ENCODE measurements around the gene CEBPZOS. TPM values are rescaled to one million over a fixed set of nuclear protein-coding genes. Genes with fewer than 3 reads are reported as not detected.

CEBPZOS gene
- total RNA-seq, result 45.9 TPM

DNA sequence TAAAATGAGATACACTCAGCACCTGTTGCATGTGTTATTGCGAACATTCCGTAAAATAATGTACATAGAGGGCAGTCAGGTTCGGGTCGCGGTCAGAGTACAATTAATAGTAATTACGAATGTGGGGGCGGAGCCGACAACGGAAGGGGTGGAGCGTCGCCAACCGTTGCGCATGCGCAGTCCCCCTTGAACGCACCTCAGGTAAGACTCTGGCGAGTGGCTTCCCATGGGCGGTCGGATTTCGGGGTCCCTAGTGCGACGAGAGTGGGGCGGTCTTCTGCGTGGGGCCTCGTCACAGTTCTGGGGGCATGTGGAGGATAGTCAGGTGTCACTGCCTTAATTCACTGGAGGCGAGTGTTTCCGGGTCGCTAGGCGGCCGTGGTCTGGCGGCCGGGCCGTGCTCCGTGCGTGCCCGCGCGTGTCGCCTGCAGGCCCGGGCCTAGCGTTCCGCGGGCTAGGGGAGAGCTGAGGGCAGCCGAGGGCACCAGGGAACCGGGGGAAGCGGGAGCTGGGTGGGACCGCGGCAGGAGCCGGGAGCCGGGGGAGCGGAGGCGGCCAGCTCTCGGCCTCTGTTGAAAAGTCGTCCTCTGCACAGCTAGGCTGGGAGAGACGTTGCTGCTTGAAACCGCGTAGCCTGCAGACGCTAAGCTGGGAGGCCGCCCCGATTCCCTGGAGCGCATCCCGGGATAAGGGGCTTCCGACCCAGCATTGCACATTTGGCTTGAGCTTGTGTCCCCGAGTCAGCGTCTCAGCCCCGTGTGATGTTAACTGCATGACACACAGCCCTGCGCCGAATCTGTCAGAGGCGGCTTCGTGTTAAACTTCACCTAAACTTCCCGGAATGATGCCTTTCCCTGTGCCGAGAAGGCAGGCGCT is at the start of gene CEBPZOS:
Gene CEBPZOS, plus strand, starts transcription at position 177 of the 876 bp plus-strand sequence. CDS start 3,209 bp downstream, outside the sequence.
- peak; percentile 89 for DNase-seq (ENCODE audit: low spot score)

DNA sequence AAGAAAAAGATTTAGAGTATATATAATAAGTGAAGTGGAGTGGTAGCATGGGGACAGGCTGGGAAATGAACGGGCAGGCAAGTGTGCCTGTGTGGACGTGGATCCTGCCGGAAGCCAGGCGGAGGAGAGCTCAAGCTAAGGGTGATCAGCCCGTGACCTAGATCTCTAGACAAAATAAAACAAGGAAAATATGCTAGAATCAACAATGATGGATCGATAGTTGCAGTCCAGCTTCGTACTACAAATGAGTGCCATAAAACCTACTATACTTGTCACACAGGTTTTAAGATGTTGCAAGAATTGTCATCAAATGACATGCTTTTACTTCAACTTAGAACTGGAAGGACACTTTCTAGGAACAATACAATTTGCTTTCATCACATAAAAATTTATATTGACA is 48.0 kb upstream of the CEBPZOS start:
- peak; percentile 51 for DNase-seq (ENCODE audit: low spot score)

DNA sequence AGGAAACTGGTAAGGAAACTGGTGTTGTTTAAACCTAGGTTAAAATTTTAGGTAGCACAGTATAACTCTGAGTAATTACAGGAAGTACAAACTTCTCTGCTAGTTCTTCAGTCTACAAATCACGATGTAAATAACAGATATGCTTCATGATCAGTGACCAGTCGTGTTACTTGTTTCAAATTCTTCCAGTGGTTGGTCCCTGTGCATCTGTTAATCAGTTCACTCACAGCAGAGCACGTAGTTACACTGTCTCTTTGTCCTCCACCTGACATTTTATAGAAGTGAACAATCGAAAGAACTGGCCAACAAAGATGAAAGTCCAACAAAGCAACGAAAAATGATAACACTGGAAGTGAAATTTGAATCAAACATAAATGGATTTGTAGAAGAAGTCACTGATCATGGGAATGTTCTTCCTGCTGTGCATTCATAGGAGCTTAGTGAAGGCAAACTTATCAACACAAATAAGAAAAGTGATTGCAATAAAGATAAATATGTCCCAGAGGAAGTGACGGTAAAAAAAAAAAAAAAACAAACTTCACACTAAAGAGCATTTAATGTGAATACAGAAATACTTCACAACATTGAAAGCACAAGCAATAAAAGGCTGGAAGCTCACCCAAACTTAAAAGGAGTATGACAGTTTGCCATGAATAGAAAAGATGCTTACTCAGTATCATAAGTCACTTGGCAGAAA is 46.5 kb upstream of the CEBPZOS start:
- no peak for DNase-seq (ENCODE audit: low spot score)

DNA sequence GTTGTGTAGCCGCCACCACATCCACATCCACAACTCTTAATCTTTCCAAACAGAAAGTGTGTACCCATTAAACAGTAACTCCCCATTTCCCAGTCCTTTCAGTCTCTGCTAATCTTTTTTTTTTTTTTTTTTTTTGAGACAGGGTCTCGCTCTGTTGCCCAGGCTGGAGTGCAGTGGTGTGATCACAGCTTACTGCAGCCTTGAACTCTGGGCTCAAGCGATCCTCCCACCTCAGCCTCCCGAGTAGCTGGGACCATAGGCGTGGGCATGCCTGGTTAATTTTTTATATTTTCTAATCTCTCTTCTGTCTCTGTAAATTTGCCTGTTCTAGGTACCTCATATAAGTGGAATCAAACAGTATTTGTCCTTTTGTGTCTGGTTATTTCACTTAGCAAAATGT is 43.1 kb upstream of the CEBPZOS start:
- no peak for DNase-seq (ENCODE audit: low spot score)

DNA sequence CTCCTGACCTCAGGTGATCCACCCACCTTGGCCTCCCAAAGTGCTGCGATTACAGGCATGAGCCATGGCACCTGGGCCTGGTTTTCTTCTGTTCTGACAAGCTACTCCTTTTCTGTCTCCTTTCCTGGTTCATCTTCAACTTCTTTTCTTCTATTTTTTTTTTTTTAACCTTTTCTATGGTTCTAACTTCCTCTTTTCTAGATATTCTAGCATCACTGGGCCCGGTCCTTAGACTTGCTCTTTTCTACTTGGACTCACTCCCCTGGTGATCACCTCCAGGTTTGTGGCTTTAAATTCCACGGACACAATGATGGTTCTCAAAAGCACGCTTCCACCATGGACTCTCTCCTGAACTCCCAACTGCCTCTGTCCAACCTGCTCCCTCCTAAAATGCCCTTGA is 41.5 kb upstream of the CEBPZOS start:
- no peak for DNase-seq (ENCODE audit: low spot score)

DNA sequence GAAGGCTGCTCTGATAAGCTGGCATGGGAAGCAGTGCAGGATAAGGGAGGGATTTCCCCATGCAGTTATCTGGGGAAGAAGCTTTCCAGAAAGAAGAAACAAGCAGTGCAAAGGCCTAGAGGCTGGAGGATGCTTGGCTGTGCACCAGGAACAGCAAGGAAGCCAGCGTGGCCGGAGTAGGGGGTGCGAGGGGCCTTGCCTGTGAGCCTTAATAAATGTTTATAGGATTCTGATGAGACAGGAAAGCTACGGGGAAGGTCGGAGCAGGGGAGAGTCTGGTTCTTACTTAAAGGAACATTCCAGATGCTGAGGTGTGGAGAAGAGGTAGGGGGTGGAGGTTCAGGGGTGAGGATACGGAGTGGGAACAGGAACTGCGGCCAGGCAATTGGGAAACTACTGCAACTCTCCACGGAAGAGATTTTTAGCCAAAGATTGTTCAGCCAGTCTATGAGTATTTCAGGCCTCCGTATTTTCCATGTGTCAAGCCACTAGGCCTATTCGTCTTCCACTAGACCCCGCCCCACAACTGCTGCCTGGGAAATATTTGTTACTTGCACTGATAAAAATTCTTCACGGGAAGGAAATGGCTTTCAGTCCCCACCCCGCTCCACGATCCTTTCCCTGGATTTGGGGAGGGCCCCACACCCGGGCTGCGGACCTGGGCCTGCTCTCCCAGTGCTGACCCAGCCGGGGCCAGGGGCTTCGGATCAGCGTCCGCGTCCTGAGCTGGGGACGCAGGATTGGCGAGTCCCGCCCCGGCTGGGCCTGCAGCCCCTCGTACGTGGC is 40.0 kb upstream of the CEBPZOS start:
- peak; percentile 21 for DNase-seq (ENCODE audit: low spot score)

DNA sequence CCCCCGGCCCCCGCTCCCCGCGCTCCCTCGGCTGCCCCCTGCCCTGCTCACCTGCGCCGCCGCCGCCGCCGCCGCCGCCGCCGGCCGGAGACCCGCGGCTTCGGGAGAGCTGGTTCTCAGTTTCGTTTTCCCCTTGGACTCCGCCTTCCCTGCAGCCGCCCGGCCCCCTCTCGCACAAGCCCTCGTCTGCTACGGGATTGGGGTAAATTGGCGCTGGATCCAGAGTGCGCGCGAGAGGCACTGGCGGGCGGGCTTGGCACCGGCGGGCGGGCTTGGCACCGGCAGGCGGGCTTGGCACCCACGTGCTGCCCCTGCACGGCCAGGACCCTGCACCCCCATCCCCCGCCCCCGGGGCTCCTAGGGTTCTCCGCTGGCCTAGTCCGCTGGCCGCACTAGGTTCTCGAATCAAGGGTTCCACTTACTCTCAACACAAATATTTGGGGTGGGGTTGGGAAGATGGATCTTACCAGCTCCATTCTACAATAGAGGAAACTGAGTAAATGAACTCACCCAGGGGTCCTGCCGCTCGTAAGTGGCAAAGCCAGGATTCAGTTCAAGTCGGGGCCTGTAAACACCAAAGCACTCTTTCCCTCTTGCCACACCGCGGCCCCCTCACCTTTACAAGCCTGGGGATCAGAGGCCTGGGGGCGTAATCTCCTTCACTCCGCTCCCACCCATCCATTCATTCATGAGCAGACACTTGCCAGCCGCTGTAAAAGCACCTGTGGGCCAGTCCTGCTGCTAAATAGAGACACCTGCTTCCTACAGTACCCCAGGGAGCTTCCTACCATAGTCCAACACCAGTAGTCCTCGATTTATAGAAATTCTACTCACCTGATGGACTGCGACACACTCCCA is 39.2 kb upstream of the CEBPZOS start, which contains the start of gene EIF2AK2:
Gene EIF2AK2, minus strand, starts transcription at position 124 of the 858 bp plus-strand sequence. CDS start 9,174 bp downstream, outside the sequence.
- peak; percentile 82 for DNase-seq (ENCODE audit: low spot score)

DNA sequence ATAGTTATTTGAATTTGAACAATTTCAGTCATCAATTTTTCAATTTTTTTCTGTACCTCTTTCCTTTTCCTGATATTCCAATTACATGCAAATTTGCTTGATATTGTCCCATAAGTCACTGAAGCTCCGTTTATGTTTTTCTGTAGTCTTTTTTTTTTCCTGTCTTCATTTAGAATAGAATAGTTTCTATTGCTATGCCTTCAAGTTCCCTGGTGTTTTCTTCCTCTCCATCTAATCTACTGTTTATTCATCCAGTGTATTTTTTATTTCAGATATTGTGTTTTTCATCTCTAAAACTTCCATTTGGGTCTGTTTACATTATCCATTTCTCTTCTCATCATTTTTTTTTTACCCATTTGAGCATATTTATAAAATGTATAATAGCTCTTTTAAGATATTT is 31.5 kb upstream of the CEBPZOS start:
- no peak for DNase-seq (ENCODE audit: low spot score)

DNA sequence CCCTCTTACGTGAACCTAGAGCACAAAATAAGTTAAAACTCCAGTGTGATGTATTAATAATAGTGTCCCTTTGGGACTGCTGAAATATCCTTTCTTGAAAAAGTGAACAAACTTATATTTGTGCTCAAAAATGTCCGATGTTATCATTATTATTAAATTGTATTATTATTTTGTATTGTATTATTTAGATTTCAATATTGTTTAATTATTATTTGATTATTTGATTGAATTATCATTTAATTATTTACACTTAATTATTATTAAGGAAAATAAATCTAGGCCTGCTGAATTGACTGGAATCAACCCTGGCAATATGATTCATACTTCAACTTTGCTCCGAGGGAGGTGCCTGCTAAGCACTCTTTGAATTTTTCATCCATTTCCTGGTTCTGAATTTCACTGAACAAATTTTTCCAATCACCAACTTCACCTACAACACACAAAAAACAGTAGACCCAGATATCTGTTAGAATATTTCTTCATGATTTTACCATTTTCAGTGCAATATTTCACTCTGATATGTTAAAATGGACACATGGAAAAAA is 28.6 kb upstream of the CEBPZOS start:
- no peak for DNase-seq (ENCODE audit: low spot score)

DNA sequence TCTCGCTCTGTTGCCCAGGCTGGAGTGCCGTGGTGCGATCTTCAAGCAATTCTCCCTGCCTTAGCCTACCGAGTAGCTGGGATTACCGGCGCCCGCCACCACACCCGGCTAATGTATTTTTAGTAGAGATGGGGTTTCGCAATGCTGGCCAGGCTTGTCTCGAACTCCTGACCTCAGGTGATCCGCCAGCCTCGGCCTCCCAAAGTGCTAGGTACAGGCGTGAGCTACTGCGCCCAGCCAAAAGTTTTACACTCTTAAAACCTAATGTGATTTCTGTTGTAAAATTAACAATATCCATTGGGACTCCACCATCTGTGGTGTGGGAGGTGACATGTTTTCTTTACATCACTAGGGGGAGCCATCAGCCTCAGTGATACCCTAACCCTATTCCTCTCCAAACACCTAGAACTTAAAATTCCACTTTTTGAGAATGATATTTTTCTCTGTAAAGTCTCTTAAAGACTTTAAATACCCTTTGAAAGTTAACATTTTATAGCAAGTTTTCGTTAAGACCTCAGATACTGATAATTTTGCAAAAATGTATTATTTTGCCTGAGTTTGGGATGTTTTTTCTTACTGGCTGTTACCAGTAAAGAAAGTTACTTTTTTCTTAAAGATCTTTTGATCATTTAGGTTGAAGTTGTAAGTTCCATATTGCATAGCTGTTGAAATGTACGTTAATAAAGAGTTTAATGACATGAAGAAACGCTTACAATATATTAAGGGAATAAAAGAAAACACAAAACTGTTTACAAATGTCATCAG is 27.9 kb upstream of the CEBPZOS start:
- no peak for DNase-seq (ENCODE audit: low spot score)

DNA sequence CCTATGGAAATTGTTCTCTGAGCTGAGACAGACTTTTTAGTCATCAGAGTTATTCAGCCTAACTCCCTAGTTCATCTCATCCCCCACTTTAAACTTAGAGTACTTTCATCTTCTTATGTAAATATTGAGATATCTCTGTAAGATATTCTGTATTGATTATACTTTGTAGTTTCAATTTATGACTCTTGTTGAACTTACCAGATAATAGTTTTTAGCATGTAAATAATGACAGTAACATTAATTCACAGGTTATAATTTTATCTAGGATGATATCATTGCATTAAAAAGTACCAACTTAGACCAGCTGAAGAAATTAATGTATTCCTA is 24.7 kb upstream of the CEBPZOS start:
- no peak for DNase-seq (ENCODE audit: low spot score)

DNA sequence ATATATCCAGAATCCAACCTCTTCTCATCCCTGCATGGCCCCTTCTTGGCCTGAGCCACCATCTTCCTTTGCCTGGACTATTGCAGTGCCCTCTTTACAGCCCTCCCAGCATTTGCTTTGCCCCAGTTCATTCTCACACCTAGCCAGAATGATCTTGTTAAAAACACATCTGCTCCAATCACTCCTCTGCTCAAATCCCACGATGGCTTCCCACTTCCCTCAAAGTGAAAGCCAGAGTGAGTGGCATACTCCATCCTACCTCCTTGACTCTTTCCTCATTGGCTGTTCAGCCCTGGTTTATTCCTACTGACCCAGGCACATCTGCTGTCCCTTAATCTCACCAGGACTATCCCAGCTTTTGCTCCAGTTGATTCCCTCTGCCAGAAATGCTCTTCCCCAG is 22.6 kb upstream of the CEBPZOS start:
- no peak for DNase-seq (ENCODE audit: low spot score)

DNA sequence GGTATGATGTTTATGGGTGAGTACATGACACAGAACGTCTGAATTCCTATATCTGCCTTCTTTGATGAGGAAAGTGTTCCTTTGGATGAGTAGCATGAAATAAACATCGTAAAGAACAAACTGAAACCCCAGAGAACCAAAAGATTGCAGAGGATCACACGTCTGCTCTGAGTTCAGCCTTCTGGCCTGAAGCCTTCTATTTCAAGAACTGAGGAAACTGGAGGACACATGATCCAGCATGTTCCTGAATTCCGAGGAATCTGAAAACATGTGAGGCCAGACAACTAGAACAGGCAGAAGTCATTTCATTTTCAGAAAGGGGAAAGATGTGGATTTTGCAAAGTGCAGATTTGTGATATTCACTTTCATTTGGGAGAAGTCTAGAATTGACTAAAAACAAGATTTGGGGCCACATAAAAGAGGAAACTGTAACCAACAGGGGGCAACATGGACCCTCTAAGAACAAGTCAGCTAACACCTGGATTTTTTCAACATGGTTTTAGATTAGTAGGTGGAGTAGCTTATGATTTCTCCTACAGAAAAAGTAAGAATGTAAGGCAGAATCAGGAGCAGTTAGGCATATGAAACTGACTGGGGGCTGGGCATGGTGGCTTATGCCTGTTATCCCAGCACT is 16.2 kb upstream of the CEBPZOS start:
- DNase-seq (ENCODE audit: low spot score), result no peak

DNA sequence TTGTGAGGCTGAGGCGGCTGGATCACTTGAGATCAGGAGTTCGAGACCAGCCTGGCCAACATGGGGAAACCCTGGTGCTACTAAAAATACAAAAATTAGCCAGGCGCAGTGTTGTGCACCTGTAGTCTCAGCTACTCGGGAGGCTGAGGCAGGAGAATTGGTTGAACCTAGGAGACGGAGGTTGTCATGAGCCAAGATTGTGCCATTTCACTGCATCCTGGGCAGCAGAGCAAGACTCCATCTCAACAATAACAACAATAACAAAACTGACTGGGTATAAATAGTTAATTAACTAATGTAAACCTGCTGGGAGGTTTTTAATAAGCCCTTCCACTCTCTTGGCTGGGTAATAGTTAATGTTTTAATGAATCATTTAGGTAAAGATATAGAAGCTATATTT is 15.7 kb upstream of the CEBPZOS start:
- DNase-seq (ENCODE audit: low spot score), result no peak

DNA sequence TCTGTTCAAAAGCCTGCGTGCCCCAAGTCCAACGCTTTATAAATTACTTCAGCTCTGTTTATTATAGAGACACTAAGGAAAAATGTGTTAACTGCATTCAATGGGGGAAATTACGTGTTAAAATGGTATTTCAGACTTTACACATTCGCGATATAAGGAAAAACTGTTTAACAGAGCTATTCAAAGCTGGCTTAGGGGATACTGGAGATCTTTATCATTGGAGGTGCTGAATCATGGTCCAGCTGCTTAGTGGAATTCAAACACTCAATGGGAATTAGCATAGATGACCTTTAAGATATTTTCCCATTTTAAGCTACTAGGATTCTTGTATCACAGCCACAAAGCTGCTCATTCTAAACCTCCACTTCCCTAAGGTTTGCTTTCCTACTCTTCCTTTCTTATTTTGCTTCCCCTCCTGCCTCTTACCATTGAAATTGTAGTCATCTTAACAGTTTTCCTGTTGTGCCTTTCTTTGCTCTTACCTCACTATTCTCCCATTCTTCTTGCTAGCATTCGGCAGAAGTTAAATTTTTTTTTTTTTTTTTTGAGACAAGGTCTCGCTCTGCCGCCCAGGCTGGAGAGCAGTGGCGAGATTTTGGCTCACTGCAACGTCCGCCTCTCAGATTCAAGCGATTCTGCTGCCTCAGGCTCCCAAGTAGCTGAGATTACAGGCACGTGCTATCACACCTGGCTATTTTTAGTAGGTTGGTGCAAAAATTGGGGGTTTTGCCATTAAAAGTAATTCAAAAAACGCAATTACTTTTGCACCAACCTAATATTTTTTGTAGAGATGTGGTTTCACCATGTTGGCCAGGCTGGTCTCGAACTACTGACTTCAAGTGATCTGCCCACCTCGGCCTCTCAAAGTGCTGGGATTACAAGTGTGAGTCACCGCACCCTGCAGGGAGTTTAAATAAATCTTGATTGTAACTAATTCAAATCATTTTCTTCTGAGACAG is 14.3 kb upstream of the CEBPZOS start:
- DNase-seq (ENCODE audit: low spot score), result no peak

DNA sequence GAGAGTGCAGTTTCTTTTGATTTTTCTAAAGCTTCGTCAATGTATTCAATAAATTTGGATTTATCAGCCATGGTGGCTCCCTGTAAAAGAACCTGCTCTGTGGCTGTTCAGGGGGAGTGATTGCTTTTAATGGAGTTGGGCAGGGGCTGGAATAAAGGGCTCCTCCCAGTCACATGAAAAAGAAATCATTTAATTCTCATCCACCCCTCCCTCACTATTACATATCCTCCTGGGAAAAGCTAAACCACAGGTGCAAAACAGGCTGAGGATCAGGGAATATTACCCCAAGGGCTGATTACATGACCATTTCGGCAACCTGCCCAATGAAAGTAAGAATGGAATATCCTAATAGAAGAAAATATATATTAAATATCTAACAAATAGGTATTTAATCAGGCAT is 7.7 kb upstream of the CEBPZOS start, which contains the start of gene SULT6B1:
Gene SULT6B1, minus strand, starts transcription at position 101 of the 400 bp plus-strand sequence. Its CDS starts 30 bp downstream, at position 71.
- no peak for DNase-seq (ENCODE audit: low spot score)

DNA sequence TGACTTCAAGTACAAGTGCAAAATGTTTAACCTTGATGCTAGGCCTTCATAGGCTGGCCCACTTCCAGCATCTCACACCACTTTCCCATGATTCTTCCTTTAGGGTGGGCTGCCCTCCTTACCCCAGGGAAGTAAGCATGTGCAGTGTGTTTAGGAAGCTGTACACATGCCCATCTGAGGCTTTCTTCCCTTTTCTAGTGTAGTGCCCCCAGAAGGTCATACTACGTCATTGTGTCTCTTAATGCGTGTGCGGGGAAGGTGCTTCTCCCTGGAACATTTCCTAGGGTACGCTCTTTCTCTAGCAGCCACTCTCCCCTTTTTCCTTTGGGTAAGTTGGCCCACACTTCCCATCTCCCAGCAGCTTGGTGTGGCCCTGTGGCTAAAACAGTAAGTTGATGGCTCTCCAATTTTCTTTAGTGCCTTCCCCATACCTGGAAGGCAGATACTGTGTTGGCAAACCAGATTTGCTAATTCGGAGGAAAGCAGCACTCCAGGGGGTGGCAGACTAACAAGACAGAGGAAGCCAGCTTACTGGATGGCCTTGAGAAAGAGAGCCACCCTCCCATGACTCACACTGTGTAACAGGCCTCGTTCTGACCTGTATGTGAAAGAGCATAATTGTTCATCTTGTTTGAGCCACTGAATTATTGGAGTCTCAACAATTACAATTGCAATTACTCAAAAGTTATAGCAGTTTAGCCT is 6.7 kb upstream of the CEBPZOS start:
- DNase-seq (ENCODE audit: low spot score), result peak; percentile 62

DNA sequence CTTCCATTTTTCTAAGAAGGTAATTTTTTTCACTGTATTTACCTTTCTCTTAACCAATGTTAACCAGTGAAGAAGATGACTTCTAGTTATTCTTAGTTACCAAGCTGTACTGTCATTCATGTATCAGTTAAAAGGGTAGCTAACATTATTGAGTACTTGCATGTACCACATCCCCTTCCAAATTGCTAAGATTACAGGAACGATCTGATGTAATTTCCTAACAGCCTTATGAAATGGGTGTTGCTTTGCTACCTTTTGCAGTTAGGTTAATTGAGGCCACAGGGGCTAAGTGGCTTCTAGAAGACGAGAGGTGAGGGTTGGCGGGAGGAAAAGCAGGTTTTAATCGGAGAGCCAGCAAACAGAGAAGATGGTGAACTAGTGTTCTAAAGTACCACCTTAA is 6.0 kb upstream of the CEBPZOS start:
- DNase-seq (ENCODE audit: low spot score), result no peak

Data from mucosa of gallbladder (tissue), 1 donor.